NCI-H226 (cell line): ENCODE results near the gene ITGB4.

ENCODE experiments used
- DNase-seq: peaks from one replicate; pipeline ENCODE4 v3.0.0-alpha.2; 2015

Gene ITGB4

DNA sequence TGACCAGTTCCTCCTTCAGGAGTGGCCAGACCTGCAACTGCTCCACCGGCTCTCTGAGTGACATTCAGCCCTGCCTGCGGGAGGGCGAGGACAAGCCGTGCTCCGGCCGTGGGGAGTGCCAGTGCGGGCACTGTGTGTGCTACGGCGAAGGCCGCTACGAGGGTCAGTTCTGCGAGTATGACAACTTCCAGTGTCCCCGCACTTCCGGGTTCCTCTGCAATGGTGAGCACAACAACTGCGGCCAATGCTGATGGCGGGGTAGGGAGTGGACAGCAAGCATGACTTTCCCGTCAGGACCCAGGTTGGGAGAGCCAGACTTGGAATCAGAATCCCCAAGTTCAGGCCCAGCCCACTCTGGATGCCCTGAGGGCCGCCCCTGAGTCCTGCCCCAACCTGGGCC lies 12.2 kb downstream of the ITGB4 start:
- DNase-seq = no peak

GRCh38 chr17:75734674-75735294 lies 13.5 kb downstream of the ITGB4 start:
- DNase-seq = no peak

- no peak for DNase-seq
Observed at GRCh38 chr17:75736173-75736835, 15.0 kb downstream of the ITGB4 start.

GRCh38 chr17:75737133-75737962 lies 16.1 kb downstream of the ITGB4 start:
- DNase-seq = no peak

DNA sequence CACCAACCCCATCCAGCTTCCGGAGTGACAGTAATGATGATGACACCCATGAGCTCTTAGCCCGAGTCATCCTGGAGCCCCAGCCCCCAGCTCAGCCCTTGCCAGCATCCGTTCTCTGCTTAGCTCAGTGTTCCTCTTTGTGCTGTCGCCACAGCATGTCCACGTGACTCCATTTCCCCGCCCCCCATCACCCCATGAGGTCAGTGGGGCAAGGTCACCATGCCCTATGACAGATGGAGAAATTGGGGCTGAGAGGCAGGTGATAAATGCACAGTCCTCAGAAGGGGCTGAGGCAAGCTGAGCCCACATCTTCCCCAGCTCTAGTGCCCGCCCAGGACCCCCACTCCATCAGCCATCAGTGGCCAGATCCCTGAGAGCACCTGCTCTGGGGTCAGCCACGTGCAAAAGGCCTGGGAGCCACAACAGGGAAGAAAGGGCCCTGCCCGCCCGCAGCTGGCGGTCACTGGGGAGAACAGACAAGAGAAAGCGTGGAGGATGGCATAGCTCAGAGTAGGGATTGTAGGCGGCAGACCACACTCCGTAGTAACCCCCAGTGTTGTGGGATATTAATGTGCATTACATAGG lies 17.1 kb downstream of the ITGB4 start:
- DNase-seq = no peak

DNA sequence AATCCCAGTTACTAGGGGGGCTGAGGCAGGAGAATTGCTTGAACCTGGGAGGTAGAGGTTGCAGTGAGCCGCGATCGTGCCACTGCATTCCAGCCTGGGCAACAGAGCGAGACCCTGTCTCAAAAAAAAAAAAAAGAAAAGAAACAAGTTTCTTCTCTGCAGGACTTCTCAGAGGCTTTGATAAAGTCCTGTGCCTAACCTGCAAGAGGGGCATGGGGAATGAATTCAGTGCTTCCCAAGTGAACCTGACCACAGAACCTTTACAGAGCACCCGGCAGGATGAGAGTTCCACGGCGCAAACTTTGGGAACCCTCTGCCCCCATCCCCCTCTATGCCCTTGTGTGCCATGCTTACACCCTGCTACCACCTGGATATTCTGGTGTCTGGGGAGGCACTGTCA lies 17.9 kb downstream of the ITGB4 start:
- DNase-seq = no peak

- no peak for DNase-seq
Observed at GRCh38 chr17:75739801-75740200, 18.5 kb downstream of the ITGB4 start.

GRCh38 chr17:75740215-75740614 lies 19.0 kb downstream of the ITGB4 start:
- no peak for DNase-seq

- DNase-seq = no peak
Observed at GRCh38 chr17:75740631-75741077, 19.4 kb downstream of the ITGB4 start.

DNA sequence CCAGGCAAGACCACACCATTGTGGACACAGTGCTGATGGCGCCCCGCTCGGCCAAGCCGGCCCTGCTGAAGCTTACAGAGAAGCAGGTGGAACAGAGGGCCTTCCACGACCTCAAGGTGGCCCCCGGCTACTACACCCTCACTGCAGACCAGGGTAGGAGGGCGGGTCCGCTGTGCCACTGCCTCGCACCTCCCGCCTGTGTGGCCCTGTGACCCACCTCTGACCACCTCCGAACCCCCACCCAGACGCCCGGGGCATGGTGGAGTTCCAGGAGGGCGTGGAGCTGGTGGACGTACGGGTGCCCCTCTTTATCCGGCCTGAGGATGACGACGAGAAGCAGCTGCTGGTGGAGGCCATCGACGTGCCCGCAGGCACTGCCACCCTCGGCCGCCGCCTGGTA lies 21.1 kb downstream of the ITGB4 start:
- DNase-seq = no peak

GRCh38 chr17:75743625-75744206 lies 22.5 kb downstream of the ITGB4 start:
- DNase-seq = no peak

GRCh38 chr17:75748706-75749105 lies 27.4 kb downstream of the ITGB4 start:
- DNase-seq = no peak

- DNase-seq = peak; percentile 33
Observed at GRCh38 chr17:75749545-75750389, 28.5 kb downstream of the ITGB4 start.

- no peak for DNase-seq
Observed at GRCh38 chr17:75750661-75751423, 29.6 kb downstream of the ITGB4 start.

DNA sequence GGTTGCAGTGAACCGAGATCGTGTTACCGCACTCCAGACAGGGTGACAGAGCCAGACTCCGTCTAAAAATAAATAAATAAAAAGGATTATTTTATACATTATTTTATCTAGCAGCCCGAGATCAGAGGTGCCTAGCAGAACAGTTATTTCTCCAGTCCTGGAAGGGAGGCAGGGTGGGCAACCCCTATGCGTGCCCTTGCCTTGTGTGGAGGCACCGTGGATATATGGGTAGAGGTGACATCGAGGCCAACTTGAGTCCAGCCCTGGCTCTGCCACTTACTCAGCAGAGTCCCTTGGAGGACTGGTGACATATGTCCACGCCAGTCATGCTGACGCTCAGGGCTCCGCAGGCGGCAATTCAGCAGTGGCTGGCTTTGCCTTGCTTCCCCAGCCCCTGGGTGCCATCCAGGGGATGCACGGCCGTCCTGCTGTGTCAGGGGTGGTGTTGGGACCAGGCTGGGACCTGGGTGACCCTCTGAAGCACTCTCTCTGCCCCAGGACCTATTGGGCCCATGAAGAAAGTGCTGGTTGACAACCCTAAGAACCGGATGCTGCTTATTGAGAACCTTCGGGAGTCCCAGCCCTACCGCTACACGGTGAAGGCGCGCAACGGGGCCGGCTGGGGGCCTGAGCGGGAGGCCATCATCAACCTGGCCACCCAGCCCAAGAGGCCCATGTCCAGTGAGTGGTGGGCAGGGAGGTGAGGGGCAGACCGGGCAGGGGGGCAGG lies 30.6 kb downstream of the ITGB4 start:
- DNase-seq = no peak

DNA sequence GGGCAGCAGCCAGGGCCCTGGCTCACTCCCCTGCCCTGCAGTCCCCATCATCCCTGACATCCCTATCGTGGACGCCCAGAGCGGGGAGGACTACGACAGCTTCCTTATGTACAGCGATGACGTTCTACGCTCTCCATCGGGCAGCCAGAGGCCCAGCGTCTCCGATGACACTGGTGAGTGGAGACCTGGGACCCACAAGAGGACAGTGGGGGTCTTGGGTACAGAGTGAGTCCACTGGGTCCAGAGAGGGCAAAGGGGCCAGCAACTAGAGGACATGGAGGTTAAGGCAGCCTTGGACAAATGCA lies 31.1 kb downstream of the ITGB4 start:
- DNase-seq = no peak

DNA sequence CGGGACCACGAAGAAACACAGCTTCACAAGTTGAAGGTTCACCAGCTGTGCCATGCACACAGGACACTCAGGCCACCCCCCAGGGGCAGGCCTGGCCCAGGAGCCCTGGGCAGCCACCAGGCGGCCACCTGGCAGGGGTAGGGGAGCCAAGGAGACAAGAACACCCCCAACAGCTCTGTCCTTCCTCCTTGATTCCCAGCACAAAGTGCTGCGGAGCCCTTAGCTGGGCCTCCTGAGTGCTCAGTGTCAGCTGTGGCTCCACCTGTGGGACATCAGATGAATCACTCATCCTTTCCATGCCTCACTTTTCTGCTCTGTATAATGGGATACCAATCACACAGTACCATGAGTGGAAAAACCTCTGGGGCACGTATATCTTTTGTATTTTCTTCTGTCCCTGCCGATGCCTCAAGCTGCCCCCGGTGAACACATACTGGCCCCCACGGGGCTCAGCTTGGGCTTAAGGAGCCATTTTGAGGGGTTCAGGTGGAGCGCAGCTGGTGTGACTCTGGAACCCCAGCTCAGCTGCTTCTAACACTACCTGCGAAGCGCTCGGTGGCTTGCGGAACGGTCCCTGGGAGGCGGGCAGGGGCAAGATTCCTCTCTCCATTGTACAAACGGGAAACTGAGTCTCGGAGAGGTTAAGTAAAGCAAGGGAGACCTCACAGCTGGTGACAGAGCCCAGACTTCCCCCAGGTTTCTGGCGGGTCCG lies 31.7 kb downstream of the ITGB4 start:
- DNase-seq = no peak

- DNase-seq = no peak
Observed at GRCh38 chr17:75753514-75754377, 32.5 kb downstream of the ITGB4 start.
